ENCODE measurements around the gene PGAM5. TPM values are rescaled to one million over a fixed set of nuclear protein-coding genes. Genes with fewer than 3 reads are reported as not detected.

Gene PGAM5
- total and polyA plus RNA-seq, 2 of the 13 experiments (the other 11 are each of a cell fraction or from before 2014, with no cell fraction given): 18.0 to 77.9 TPM

DNA sequence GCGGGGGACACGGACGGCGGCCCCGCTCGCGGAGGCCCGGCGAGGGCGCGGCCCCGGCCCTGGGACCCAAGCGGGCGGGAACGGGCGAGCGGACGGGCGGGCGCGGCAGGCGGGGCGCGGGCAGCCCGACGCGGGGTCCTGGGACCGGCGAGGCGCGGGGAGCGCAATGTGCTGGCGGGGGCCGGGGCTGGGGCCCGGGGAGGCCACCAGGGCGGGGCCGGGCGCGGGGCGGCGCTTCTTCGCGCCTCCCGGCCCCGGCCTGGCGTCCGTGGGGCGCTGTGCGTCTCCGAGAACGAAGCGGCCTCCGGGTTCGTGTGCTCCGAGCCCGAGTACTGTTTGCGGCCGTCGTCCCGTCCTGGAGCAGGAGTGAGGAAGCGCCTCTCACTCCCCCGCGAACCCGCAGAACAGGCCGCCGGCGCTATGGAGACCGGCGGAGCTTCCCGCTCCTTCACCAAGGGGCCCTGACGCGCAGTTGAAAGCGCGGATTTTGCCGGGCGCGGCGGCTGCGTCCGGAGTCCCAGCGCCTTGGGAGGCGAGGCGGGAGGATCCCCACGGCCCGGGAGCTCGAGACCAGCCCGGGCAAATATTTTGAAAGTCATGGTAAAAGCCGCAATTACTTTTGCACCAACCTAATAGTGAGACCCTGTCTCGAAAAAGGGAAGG is 51.4 kb downstream of the PGAM5 start (continued):
- TF ChIP-seq SATB2 (CRISPR knock-in tag; IDR thresholded peaks at IDR 0.05) (no peak), RBM22 (optimal IDR thresholded peaks at IDR 0.05; ENCODE audit: low read length) (no peak), ZNF24 (IDR thresholded peaks at IDR 0.05) (0 out of 2 replicates have a peak, but pooled peaks have one; percentile 20), ZNF263 (CRISPR knock-in tag; IDR thresholded peaks at IDR 0.05) (peak; percentile 57; the same call in 1 of the 2 replicates), ZNF761 (CRISPR knock-in tag; conservative IDR thresholded peaks at IDR 0.05) (no peak), NCOA5 (CRISPR knock-in tag; IDR thresholded peaks at IDR 0.05) (no peak), ZNF101 (CRISPR knock-in tag; IDR thresholded peaks at IDR 0.05; ENCODE audit: borderline replicate concordance, low read depth) (no peak), ZNF562 (CRISPR knock-in tag; IDR thresholded peaks at IDR 0.05; ENCODE audit: borderline replicate concordance) (no peak), ZNF530 (CRISPR knock-in tag; IDR thresholded peaks at IDR 0.05; ENCODE audit: low read depth) (no peak), MAFF (IDR thresholded peaks at IDR 0.05; ENCODE audit: low read depth, low read length) (no peak), SP4 (CRISPR knock-in tag; IDR thresholded peaks at IDR 0.05) (peak; percentile 65), NFIC (IDR thresholded peaks at IDR 0.05; ENCODE audit: low read length) (no peak), ZFYVE20 (CRISPR knock-in tag; IDR thresholded peaks at IDR 0.05; ENCODE audit: borderline replicate concordance, low read depth) (no peak), ZNF598 (CRISPR knock-in tag; IDR thresholded peaks at IDR 0.05; ENCODE audit: borderline replicate concordance) (peak; percentile 43; the same call in 1 of the 2 replicates), ZNF501 (CRISPR knock-in tag; IDR thresholded peaks at IDR 0.05) (peak; percentile 38; the same call in 1 of the 2 replicates), ZNF720 (CRISPR knock-in tag; IDR thresholded peaks at IDR 0.05) (no peak), ZNF329 (CRISPR knock-in tag; IDR thresholded peaks at IDR 0.05; ENCODE audit: low read depth) (0 out of 2 replicates have a peak, but pooled peaks have one; percentile 46)
- TF ChIP-seq, protein P1, sequence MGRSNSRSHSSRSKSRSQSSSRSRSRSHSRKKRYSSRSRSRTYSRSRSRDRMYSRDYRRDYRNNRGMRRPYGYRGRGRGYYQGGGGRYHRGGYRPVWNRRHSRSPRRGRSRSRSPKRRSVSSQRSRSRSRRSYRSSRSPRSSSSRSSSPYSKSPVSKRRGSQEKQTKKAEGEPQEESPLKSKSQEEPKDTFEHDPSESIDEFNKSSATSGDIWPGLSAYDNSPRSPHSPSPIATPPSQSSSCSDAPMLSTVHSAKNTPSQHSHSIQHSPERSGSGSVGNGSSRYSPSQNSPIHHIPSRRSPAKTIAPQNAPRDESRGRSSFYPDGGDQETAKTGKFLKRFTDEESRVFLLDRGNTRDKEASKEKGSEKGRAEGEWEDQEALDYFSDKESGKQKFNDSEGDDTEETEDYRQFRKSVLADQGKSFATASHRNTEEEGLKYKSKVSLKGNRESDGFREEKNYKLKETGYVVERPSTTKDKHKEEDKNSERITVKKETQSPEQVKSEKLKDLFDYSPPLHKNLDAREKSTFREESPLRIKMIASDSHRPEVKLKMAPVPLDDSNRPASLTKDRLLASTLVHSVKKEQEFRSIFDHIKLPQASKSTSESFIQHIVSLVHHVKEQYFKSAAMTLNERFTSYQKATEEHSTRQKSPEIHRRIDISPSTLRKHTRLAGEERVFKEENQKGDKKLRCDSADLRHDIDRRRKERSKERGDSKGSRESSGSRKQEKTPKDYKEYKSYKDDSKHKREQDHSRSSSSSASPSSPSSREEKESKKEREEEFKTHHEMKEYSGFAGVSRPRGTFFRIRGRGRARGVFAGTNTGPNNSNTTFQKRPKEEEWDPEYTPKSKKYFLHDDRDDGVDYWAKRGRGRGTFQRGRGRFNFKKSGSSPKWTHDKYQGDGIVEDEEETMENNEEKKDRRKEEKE (IDR thresholded peaks at IDR 0.05): no peak
- TF ChIP-seq, protein P2, sequence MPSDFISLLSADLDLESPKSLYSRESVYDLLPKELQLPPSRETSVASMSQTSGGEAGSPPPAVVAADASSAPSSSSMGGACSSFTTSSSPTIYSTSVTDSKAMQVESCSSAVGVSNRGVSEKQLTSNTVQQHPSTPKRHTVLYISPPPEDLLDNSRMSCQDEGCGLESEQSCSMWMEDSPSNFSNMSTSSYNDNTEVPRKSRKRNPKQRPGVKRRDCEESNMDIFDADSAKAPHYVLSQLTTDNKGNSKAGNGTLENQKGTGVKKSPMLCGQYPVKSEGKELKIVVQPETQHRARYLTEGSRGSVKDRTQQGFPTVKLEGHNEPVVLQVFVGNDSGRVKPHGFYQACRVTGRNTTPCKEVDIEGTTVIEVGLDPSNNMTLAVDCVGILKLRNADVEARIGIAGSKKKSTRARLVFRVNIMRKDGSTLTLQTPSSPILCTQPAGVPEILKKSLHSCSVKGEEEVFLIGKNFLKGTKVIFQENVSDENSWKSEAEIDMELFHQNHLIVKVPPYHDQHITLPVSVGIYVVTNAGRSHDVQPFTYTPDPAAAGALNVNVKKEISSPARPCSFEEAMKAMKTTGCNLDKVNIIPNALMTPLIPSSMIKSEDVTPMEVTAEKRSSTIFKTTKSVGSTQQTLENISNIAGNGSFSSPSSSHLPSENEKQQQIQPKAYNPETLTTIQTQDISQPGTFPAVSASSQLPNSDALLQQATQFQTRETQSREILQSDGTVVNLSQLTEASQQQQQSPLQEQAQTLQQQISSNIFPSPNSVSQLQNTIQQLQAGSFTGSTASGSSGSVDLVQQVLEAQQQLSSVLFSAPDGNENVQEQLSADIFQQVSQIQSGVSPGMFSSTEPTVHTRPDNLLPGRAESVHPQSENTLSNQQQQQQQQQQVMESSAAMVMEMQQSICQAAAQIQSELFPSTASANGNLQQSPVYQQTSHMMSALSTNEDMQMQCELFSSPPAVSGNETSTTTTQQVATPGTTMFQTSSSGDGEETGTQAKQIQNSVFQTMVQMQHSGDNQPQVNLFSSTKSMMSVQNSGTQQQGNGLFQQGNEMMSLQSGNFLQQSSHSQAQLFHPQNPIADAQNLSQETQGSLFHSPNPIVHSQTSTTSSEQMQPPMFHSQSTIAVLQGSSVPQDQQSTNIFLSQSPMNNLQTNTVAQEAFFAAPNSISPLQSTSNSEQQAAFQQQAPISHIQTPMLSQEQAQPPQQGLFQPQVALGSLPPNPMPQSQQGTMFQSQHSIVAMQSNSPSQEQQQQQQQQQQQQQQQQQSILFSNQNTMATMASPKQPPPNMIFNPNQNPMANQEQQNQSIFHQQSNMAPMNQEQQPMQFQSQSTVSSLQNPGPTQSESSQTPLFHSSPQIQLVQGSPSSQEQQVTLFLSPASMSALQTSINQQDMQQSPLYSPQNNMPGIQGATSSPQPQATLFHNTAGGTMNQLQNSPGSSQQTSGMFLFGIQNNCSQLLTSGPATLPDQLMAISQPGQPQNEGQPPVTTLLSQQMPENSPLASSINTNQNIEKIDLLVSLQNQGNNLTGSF (CRISPR knock-in tag; IDR thresholded peaks at IDR 0.05): 0 out of 2 replicates have a peak, but pooled peaks have one; percentile 30
- TF ChIP-seq, protein P3, sequence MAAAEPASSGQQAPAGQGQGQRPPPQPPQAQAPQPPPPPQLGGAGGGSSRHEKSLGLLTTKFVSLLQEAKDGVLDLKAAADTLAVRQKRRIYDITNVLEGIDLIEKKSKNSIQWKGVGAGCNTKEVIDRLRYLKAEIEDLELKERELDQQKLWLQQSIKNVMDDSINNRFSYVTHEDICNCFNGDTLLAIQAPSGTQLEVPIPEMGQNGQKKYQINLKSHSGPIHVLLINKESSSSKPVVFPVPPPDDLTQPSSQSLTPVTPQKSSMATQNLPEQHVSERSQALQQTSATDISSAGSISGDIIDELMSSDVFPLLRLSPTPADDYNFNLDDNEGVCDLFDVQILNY (CRISPR knock-in tag; conservative IDR thresholded peaks at IDR 0.05): 0 out of 2 replicates have a peak, but pooled peaks have one; percentile 34
- TF ChIP-seq, protein P4, sequence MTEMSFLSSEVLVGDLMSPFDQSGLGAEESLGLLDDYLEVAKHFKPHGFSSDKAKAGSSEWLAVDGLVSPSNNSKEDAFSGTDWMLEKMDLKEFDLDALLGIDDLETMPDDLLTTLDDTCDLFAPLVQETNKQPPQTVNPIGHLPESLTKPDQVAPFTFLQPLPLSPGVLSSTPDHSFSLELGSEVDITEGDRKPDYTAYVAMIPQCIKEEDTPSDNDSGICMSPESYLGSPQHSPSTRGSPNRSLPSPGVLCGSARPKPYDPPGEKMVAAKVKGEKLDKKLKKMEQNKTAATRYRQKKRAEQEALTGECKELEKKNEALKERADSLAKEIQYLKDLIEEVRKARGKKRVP (CRISPR knock-in tag; IDR thresholded peaks at IDR 0.05): no peak
